K562 (cell line): ENCODE results near the gene LRRC75A. TPM values are rescaled to one million over a fixed set of nuclear protein-coding genes. Genes with fewer than 3 reads are reported as not detected.

Experiments
- ATF1 ChIP-seq, 2 experiments: fragments of 450-650 bp in 1 of 2; IDR thresholded peaks; 2 replicates each; pipeline ENCODE4 v1.6.1; 2016; ENCODE audit warnings: missing compliant biosample characterization in 1 of 2, missing genetic modification characterization in 1 of 2
- CBX2 ChIP-seq: fragments of 200-600 bp; sonication (generic); IDR thresholded peaks from one replicate; pipeline ENCODE4 v1.6.1; 2012; ENCODE audit warnings: mild to moderate bottlenecking, low read length, inconsistent platforms; ENCODE audit not compliant: insufficient read depth, poor library complexity, severe bottlenecking
- DNMT1 ChIP-seq: fragments of 450-650 bp; IDR thresholded peaks from 2 replicates; pipeline ENCODE4 v1.6.1; 2016; ENCODE audit warnings: antibody characterized with exemption, mild to moderate bottlenecking
- ZNF589 ChIP-seq: fragments of 200-800 bp; sonication (Bioruptor generic); IDR thresholded peaks from 2 replicates; pipeline ENCODE4 v1.6.1; 2016; ENCODE audit warnings: low read depth, missing genetic modification characterization, missing compliant biosample characterization
- ZNF780A ChIP-seq: fragments of 250-450 bp; sonication (Bioruptor Pico); IDR thresholded peaks from 2 replicates; pipeline ENCODE4 v1.5.0; 2021; ENCODE audit warnings: mild to moderate bottlenecking
- polyA plus RNA-seq, 8 experiments: library from polyadenylated mRNA; depleted of rRNA in 4 of 8; stranded (reverse) in 5 of 8; unstranded in 3 of 8; fragments of >200 nt; fragmentation: Nextera tagmentation in 2 of 8; fragmentation: Illumina TruSeq in 1 of 8; extraction: Ambion mirVana in 2 of 8; extraction: Trizol in 1 of 8; gene quantifications; 2 replicates each; pipeline versions ENCODE4 v1.2.1 to v1.2.3, GENCODE V29; 2011 to 2014; ENCODE audit warnings: inconsistent platforms in 1 of 8, missing spikeins in 1 of 8
- total RNA-seq, 7 experiments: library from RNA; depleted of rRNA in 6 of 7; stranded (reverse); fragments of >200 nt in 6 of 7; fragmentation: Illumina TruSeq in 2 of 7; extraction: Trizol in 2 of 7; gene quantifications; 2 replicates each; pipeline versions ENCODE4 v1.2.1 to v1.2.3, GENCODE V29; 2011 to 2021; ENCODE audit warnings: low replicate concordance in 1 of 7
- TF ChIP-seq, protein P1 (sequence below): fragments of 200-800 bp; sonication (Bioruptor generic); IDR thresholded peaks from 2 replicates; pipeline ENCODE4 v1.6.1; 2017; ENCODE audit warnings: missing genetic modification characterization, missing compliant biosample characterization
- TF ChIP-seq, protein P2 (sequence below): sonication (generic); formaldehyde crosslinking; IDR thresholded peaks from 2 replicates; pipeline ENCODE4 v1.8.1; 2023; ENCODE audit warnings: mild to moderate bottlenecking, missing genetic modification reagents
- TF ChIP-seq, protein P3 (sequence below): fragments of 450-650 bp; IDR thresholded peaks from 2 replicates; pipeline ENCODE4 v1.6.1; 2016; ENCODE audit warnings: mild to moderate bottlenecking, moderate library complexity
- TF ChIP-seq, protein P4 (sequence below), 2 experiments: IDR thresholded peaks; 2 replicates each; pipeline ENCODE4 v1.6.1; 2011; ENCODE audit warnings: borderline replicate concordance in 1 of 2, control low read depth in 1 of 2, low read depth in 1 of 2, low read length in 1 of 2, mild to moderate bottlenecking in 1 of 2, mixed read lengths in 1 of 2, moderate library complexity in 1 of 2; ENCODE audit not compliant: insufficient read depth in 1 of 2, insufficient read length in 1 of 2, poor library complexity in 1 of 2, severe bottlenecking in 1 of 2; ENCODE audit errors: extremely low read depth in 1 of 2

The LRRC75A gene
- total and polyA plus RNA-seq, 9 of the 15 experiments (the other 6 are each of a cell fraction or from before 2014, with no cell fraction given), result 0.04 to 0.34 (median 0.08) TPM; not detected in 5

DNA sequence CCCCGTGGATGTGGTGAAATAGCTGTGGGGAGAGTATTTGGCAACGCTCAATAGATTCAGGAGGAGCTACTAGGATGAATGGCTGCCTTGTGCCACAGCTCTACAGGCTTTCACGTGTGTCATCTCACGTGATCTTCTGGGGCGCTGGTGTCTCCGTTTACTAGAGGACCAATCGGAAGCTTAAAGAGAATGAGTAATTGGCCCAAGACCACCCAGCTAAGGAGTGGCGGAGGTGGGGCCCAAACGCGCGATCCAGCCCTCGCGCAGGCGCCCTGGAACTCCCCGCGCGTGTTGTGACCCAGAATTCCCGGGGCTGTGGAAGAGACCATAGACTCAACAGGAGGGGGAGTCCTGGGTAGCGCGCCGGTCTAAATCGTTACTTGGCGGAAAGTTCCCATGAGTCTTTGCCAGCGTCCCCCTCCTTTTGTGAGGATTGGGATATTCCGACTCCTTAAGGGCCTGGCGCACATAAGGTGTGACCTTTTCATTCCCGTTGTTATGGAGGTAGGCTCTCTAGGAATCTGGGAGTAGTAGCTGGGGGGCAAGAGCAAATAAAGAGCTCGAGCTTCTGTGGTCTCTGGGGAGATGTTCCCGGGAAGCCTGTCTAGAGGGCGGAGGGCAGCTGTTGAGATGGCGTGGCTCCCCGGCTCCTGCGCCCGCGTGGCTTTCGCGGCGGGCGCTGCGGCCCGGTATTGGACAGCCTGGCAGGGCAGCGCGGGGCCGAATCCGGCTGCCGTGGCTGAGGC, 53.3 kb downstream of the LRRC75A start (continued):
- TF ChIP-seq, protein P1, sequence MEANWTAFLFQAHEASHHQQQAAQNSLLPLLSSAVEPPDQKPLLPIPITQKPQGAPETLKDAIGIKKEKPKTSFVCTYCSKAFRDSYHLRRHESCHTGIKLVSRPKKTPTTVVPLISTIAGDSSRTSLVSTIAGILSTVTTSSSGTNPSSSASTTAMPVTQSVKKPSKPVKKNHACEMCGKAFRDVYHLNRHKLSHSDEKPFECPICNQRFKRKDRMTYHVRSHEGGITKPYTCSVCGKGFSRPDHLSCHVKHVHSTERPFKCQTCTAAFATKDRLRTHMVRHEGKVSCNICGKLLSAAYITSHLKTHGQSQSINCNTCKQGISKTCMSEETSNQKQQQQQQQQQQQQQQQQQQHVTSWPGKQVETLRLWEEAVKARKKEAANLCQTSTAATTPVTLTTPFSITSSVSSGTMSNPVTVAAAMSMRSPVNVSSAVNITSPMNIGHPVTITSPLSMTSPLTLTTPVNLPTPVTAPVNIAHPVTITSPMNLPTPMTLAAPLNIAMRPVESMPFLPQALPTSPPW (CRISPR knock-in tag), result peak; percentile 36
- TF ChIP-seq, protein P2, sequence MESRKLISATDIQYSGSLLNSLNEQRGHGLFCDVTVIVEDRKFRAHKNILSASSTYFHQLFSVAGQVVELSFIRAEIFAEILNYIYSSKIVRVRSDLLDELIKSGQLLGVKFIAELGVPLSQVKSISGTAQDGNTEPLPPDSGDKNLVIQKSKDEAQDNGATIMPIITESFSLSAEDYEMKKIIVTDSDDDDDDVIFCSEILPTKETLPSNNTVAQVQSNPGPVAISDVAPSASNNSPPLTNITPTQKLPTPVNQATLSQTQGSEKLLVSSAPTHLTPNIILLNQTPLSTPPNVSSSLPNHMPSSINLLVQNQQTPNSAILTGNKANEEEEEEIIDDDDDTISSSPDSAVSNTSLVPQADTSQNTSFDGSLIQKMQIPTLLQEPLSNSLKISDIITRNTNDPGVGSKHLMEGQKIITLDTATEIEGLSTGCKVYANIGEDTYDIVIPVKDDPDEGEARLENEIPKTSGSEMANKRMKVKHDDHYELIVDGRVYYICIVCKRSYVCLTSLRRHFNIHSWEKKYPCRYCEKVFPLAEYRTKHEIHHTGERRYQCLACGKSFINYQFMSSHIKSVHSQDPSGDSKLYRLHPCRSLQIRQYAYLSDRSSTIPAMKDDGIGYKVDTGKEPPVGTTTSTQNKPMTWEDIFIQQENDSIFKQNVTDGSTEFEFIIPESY (CRISPR knock-in tag), result 0 out of 2 replicates have a peak, but pooled peaks have one; percentile 7
- TF ChIP-seq, protein P3, sequence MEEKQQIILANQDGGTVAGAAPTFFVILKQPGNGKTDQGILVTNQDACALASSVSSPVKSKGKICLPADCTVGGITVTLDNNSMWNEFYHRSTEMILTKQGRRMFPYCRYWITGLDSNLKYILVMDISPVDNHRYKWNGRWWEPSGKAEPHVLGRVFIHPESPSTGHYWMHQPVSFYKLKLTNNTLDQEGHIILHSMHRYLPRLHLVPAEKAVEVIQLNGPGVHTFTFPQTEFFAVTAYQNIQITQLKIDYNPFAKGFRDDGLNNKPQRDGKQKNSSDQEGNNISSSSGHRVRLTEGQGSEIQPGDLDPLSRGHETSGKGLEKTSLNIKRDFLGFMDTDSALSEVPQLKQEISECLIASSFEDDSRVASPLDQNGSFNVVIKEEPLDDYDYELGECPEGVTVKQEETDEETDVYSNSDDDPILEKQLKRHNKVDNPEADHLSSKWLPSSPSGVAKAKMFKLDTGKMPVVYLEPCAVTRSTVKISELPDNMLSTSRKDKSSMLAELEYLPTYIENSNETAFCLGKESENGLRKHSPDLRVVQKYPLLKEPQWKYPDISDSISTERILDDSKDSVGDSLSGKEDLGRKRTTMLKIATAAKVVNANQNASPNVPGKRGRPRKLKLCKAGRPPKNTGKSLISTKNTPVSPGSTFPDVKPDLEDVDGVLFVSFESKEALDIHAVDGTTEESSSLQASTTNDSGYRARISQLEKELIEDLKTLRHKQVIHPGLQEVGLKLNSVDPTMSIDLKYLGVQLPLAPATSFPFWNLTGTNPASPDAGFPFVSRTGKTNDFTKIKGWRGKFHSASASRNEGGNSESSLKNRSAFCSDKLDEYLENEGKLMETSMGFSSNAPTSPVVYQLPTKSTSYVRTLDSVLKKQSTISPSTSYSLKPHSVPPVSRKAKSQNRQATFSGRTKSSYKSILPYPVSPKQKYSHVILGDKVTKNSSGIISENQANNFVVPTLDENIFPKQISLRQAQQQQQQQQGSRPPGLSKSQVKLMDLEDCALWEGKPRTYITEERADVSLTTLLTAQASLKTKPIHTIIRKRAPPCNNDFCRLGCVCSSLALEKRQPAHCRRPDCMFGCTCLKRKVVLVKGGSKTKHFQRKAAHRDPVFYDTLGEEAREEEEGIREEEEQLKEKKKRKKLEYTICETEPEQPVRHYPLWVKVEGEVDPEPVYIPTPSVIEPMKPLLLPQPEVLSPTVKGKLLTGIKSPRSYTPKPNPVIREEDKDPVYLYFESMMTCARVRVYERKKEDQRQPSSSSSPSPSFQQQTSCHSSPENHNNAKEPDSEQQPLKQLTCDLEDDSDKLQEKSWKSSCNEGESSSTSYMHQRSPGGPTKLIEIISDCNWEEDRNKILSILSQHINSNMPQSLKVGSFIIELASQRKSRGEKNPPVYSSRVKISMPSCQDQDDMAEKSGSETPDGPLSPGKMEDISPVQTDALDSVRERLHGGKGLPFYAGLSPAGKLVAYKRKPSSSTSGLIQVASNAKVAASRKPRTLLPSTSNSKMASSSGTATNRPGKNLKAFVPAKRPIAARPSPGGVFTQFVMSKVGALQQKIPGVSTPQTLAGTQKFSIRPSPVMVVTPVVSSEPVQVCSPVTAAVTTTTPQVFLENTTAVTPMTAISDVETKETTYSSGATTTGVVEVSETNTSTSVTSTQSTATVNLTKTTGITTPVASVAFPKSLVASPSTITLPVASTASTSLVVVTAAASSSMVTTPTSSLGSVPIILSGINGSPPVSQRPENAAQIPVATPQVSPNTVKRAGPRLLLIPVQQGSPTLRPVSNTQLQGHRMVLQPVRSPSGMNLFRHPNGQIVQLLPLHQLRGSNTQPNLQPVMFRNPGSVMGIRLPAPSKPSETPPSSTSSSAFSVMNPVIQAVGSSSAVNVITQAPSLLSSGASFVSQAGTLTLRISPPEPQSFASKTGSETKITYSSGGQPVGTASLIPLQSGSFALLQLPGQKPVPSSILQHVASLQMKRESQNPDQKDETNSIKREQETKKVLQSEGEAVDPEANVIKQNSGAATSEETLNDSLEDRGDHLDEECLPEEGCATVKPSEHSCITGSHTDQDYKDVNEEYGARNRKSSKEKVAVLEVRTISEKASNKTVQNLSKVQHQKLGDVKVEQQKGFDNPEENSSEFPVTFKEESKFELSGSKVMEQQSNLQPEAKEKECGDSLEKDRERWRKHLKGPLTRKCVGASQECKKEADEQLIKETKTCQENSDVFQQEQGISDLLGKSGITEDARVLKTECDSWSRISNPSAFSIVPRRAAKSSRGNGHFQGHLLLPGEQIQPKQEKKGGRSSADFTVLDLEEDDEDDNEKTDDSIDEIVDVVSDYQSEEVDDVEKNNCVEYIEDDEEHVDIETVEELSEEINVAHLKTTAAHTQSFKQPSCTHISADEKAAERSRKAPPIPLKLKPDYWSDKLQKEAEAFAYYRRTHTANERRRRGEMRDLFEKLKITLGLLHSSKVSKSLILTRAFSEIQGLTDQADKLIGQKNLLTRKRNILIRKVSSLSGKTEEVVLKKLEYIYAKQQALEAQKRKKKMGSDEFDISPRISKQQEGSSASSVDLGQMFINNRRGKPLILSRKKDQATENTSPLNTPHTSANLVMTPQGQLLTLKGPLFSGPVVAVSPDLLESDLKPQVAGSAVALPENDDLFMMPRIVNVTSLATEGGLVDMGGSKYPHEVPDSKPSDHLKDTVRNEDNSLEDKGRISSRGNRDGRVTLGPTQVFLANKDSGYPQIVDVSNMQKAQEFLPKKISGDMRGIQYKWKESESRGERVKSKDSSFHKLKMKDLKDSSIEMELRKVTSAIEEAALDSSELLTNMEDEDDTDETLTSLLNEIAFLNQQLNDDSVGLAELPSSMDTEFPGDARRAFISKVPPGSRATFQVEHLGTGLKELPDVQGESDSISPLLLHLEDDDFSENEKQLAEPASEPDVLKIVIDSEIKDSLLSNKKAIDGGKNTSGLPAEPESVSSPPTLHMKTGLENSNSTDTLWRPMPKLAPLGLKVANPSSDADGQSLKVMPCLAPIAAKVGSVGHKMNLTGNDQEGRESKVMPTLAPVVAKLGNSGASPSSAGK, result peak; percentile 53
- TF ChIP-seq CBX2 (no peak), ZNF780A (no peak), ATF1 (CRISPR knock-in tag; IDR thresholded peaks at IDR 0.05) (no peak), ATF1 (tag; IDR thresholded peaks at IDR 0.05) (peak; percentile 69), ZNF589 (CRISPR knock-in tag) (0 out of 2 replicates have a peak, but pooled peaks have one; percentile 32), DNMT1 (no peak)
- TF ChIP-seq, protein P4, sequence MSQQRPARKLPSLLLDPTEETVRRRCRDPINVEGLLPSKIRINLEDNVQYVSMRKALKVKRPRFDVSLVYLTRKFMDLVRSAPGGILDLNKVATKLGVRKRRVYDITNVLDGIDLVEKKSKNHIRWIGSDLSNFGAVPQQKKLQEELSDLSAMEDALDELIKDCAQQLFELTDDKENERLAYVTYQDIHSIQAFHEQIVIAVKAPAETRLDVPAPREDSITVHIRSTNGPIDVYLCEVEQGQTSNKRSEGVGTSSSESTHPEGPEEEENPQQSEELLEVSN (IDR thresholded peaks at IDR 0.05; ENCODE audit: borderline replicate concordance in 1 of 2, extremely low read depth in 1 of 2, insufficient read depth in 1 of 2, insufficient read length in 1 of 2, low read depth in 1 of 2, low read length in 1 of 2, poor library complexity in 1 of 2, severe bottlenecking in 1 of 2), result peak; percentile 33 to 63
